Stomach smooth muscle (tissue), 2 donors: ENCODE measurements around the gene KLF2.

Experiments
- H3K27ac ChIP-seq: one replicate; pipeline ENCODE4 v1.7.0; 2013; ENCODE audit warnings: mild to moderate bottlenecking, low read length, inconsistent platforms
- H3K27me3 ChIP-seq, 2 donors: one replicate each; pipeline ENCODE4 v1.7.0; 2013; ENCODE audit warnings: low read length in 2 of 2; ENCODE audit not compliant: insufficient read depth in 2 of 2, control insufficient read depth in 1 of 2
- H3K36me3 ChIP-seq, 2 donors: one replicate each; pipeline ENCODE4 v1.7.0; 2013; ENCODE audit warnings: low read length in 2 of 2; ENCODE audit not compliant: control insufficient read depth in 2 of 2, insufficient read depth in 2 of 2
- H3K4me1 ChIP-seq: one replicate; pipeline ENCODE4 v1.7.0; 2013; ENCODE audit warnings: low read length; ENCODE audit not compliant: control insufficient read depth, insufficient read depth
- H3K4me3 ChIP-seq, 2 donors: one replicate each; pipeline ENCODE4 v1.7.0; 2013; ENCODE audit warnings: low read length in 2 of 2
- H3K9ac ChIP-seq, 2 donors: one replicate each; pipeline ENCODE4 v1.7.0; 2013; ENCODE audit warnings: low read length in 2 of 2, mild to moderate bottlenecking in 1 of 2
- H3K9me3 ChIP-seq, 2 donors: one replicate each; pipeline ENCODE4 v1.7.0; 2013; ENCODE audit warnings: low read length in 2 of 2; ENCODE audit not compliant: control insufficient read depth in 2 of 2
- donor health status: healthy.
- donor health status: Pancreatic carcinoma.

Gene KLF2

DNA sequence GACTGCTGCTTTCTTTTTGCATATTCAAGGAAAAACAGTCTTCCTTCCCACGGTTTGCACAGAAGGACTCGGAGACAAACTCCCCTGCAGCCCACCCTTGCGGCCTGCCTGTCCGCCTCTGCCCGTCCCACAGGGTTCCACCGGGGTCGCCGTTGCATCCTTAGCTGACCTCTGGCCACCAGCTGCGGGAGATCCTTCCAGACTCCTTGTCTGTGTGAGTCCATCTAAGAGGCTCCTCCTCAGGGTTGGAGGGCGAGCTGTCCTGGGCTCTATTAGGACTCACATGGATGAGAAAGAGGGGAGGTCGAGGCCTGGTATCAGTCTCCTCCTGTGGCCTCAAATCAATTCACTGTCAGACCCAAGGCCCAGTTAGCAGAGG, 39.2 kb downstream of the KLF2 start:
- Histone ChIP-seq H3K9ac (no peak overlapping the region), H3K27me3 (no peaks in the 10 kb centered on the region), H3K36me3 (peaks cover 0 to 2% of the 10 kb centered on the region in 2 donors), H3K27ac (no peak overlapping the region), H3K4me3 (no peak overlapping the region), H3K9me3 (no peaks in the 10 kb centered on the region), H3K4me1 (peaks cover 1% of the 10 kb centered on the region)

DNA sequence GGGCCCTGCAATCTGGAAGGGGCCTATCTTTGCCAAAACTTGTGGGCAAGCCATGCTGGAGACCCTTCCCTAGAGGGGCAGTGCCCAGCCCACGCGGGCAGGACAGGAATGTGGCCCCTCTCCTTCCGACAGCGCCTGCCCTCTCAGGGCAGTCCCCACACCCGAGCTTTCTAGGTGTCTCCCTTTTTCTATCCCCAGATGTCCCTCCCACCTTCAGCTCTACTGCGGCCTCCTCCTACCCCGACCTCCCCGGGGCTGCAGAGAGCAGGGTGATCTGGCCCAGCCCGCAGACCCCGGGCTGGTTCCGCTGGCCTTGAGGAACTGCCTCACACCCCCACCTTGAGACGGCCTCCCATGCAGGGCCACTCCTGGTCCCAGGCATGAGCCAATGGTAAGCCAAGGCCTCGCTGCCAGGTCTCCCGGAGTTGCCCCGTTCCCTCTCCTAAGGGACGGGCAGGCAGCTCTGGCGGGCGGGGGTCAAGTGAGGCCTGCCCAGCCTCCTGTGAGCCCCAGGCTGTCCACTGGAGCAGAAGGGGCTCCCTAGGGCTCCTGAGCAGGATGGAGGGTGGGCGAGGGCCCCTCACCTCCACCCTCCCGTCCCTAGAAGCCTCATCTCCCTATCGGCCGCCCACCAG, 39.7 kb downstream of the KLF2 start:
- H3K4me1 ChIP-seq, result peaks cover 2% of the 10 kb centered on the region
- H3K9me3 ChIP-seq, result no peaks in the 10 kb centered on the region
- no peaks in the 10 kb centered on the region for H3K27me3 ChIP-seq
- H3K9ac ChIP-seq, result no peak overlapping the region
- no peak overlapping the region for H3K4me3 ChIP-seq
- no peak overlapping the region for H3K27ac ChIP-seq
- peaks cover 0 to 2% of the 10 kb centered on the region in 2 donors for H3K36me3 ChIP-seq

DNA sequence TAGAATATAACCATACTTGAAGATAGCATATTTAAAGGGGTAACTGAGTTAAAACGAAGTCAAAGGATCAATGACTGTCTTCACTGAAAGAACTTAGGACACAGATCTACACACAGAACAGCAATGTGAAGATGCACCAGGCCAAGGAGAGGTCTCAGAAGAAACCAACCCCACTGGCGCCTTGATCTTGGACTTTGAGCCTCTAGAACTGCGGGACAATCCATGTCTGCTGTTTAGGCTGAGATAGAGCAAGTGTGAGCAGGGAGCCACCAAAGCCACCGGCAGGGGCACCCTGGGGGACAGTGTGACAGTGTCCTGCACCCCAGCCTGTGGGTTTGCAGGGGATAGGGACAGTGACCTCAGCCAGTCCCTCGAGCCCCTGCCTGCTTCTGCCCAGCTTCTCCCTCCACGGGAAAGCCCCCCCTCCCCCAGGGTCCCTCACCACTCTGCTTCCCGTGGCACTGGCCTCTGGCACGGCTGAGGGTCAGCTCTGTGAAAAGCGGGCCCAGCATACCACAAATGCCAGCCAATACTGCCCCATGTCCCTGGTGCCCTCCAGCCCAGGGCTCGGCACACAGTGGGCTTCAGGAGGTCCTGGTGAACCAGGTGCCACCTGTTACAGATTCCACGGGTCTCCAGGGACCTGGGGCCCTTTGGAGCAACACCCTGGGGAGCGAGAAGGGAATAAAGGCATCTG, 40.8 kb downstream of the KLF2 start:
- peaks cover 0 to 2% of the 10 kb centered on the region in 2 donors for H3K36me3 ChIP-seq
- H3K27me3 ChIP-seq, result no peaks in the 10 kb centered on the region
- peaks cover 2% of the 10 kb centered on the region for H3K4me1 ChIP-seq

DNA sequence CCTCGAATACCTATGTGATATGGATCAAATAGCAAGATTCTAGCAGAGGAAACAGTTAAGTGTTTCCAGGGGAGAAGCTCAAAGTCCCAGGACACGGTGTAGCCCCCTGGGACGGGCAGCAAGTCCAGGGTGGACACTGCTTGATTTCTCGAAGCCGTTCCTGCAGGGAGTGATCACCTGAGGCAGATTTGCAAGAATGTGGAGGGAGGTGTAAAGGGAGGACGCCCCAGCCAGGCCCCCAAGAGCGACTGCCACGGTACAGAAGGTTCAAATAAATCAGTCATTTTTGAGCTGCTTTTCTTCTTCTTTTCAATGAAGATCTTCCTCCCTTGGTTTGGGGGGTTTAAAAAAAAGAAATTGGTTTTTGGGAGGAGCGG, 41.4 kb downstream of the KLF2 start:
- Histone ChIP-seq H3K27ac (no peak overlapping the region), H3K4me1 (peaks cover 2% of the 10 kb centered on the region), H3K4me3 (no peak overlapping the region), H3K9me3 (no peaks in the 10 kb centered on the region), H3K36me3 (peaks cover 0 to 6% of the 10 kb centered on the region in 2 donors), H3K27me3 (no peaks in the 10 kb centered on the region), H3K9ac (no peak overlapping the region)

More for the DNA sequence above, 40.8 kb downstream of the KLF2 start:
- Histone ChIP-seq H3K4me3 (no peak overlapping the region), H3K27ac (no peak overlapping the region), H3K9me3 (no peaks in the 10 kb centered on the region), H3K9ac (no peak overlapping the region)

DNA sequence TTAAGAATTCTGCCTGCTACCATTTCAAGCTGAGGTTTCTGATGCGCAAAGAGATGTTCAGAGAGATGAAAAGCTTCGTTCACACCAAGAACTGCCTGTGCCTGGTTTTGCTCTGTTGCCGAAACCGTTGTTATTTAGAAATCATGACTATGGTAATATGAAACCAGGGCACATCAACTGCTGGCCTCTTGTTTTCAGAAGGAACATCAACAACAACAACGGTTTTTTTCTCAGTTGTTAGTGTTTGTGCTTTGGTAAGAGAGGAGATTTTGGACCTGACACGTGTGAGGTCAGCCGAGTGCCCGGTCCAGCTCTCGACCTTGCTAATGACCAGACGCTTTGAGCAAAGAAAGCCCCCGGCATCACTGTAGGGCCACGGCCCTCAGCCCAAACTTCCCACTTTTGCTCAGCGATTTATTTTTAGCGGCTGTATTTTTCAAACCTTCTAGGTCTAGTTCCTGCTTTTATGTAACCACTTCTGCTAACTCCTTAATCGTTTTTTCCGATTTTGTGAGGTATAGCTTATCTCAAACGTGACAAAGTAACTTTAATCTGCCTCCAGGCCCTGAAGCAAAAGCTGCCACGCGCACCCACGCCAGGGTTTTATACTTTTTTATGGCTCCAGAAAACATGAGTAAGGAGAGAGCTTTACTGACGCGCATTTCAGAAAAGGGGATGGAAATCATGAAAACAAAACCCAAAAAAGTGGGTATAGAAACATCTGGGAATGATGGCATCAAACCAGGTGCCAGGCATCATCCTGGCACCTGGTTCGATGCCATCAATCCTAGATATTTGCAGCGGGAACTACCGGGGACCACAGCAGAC, 42.0 kb downstream of the KLF2 start:
- Histone ChIP-seq H3K4me3 (no peak overlapping the region), H3K4me1 (peaks cover 2% of the 10 kb centered on the region), H3K36me3 (peaks cover 0 to 7% of the 10 kb centered on the region in 2 donors), H3K27me3 (no peaks in the 10 kb centered on the region), H3K9ac (no peak overlapping the region), H3K27ac (no peak overlapping the region), H3K9me3 (no peaks in the 10 kb centered on the region)

DNA sequence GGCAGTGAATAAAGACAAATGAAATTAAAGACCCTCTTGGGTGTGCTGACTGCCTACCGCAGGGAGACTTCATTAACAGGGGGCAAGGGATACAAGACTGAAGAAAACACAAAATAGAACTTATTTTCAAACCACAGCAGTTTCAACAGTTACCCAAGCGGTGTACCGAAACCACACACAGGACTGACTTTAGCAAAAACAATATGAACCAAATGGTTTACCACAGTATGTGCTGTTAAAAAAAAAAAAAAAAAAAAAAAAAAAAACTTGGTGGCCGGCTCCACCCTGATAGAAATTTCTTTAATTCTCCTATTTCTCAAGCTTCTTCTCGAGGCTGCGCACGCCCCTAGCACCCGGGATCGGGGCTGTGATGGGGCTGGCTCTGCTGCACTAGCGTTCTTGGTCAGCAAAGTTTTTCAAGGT, 42.6 kb downstream of the KLF2 start:
- Histone ChIP-seq H3K4me1 (peaks cover 6% of the 10 kb centered on the region), H3K4me3 (no peak overlapping the region)

DNA sequence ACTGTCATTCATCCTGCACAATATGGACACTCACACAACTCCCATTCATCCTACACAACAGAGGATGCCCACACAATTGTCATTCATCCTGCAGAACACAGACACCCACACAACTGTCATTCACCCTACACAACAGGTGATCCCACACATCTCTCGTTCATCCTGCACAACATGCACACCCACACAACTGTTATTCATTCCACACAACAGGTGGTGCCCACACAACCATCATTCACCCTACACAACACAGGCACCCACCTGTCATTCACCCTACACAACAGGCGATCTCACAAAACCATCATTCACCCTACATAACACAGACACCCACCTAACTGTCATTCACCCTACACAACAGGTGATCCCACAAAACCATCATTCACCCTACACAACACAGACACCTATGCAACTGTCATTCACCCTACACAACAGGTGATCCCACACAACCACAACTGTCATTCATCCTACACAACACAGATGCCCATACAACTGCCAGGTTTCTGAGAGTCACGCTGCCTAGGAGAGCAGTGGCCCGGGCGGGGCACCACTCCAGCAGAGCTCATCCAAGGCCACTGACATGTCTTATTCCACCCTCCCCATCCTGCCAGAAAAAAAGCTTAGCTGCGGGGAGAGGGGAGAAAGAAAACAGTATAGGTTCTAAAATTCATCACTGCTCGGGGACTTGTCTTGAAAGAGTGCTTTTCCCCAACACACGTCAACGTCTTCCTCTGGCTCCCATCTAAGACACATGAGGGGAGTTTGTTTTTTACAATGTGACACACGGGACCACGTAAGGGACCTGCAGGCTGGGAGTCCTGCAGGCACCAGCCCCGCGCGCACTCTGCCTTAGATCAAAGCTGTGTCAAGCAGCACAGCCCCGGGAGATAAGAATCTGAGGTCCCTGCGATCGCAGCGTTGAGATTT, 44.0 kb downstream of the KLF2 start:
- H3K27ac ChIP-seq, result no peak overlapping the region
- no peaks in the 10 kb centered on the region for H3K9me3 ChIP-seq
- no peak overlapping the region for H3K9ac ChIP-seq
- no peaks in the 10 kb centered on the region for H3K27me3 ChIP-seq
- no peak overlapping the region for H3K4me3 ChIP-seq
- peaks cover 0 to 14% of the 10 kb centered on the region in 2 donors for H3K36me3 ChIP-seq
- peaks cover 18% of the 10 kb centered on the region for H3K4me1 ChIP-seq

More for the DNA sequence above, 42.6 kb downstream of the KLF2 start:
- peaks cover 0 to 7% of the 10 kb centered on the region in 2 donors for H3K36me3 ChIP-seq
- H3K27ac ChIP-seq, result no peak overlapping the region
- no peaks in the 10 kb centered on the region for H3K27me3 ChIP-seq
- H3K9ac ChIP-seq, result no peak overlapping the region
- H3K9me3 ChIP-seq, result no peaks in the 10 kb centered on the region

DNA sequence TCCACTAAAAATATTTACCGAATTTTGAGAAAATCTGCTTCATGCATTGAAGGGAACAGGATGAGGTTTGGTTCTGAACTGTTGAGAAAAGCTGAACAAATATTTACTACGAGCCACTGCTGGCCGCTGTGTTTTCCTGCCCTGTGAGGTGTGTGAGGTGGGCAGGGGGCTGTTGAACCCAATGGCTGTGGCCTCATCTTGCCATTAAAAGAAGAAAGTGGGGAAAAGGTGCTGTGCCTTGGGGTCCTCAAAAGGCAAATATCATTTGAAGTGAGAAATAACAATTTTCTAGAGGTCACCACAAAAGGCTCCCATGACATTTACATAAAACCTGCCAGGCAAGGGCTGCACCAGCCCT, 44.7 kb downstream of the KLF2 start:
- H3K36me3 ChIP-seq, result peaks cover 0 to 17% of the 10 kb centered on the region in 2 donors
- no peak overlapping the region for H3K4me3 ChIP-seq
- peaks cover 24% of the 10 kb centered on the region for H3K4me1 ChIP-seq
- no peak overlapping the region for H3K9ac ChIP-seq
- no peak overlapping the region for H3K27ac ChIP-seq
- H3K9me3 ChIP-seq, result no peaks in the 10 kb centered on the region
- no peaks in the 10 kb centered on the region for H3K27me3 ChIP-seq

DNA sequence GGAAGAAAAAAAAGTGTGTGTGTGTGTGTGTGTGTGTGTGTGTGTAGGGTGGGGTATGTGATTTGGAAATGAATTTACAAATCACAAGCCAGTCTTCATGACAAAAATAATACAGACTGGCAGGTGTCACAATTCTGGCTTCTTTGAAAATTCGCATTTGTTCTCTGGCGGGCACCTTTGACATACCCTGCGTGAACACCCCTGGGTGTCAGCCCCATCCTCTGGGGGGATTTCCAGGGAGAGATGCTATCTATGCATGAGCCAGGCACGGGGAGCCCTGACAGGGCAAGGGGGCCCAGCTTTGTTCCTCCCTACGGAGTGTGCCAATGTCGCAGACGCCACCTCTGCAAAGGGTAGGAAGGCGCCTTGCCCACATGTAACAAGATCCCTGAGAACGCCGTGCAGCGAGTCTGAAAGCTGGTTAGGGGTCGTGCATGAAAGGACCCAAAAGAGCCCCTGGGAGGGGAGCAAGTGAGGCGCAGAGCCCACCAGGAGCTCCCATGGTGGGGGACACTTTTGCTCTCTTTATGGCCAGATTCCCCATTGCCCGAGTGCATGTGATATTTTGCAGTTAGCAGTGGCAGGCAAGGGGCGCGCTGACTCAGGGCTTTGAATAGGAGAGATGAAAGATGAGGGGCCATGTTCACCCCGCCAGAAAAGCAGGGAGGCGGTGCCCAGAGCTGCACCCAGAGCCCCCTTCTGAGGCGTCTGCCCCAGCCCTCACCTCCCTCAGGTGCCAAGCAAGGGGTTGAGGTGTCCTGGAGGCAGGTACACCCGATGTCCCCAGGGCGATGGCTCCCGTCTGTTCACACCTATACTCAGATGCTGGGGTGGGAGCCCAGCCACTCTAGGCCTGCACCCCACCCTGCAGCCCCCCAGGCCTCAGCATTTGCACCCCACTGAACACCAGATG, 45.3 kb downstream of the KLF2 start:
- no peak overlapping the region for H3K27ac ChIP-seq
- H3K36me3 ChIP-seq, result peaks cover 4 to 21% of the 10 kb centered on the region in 2 donors
- H3K9ac ChIP-seq, result no peak overlapping the region
- no peaks in the 10 kb centered on the region for H3K9me3 ChIP-seq
- no peak overlapping the region for H3K4me3 ChIP-seq
- no peaks in the 10 kb centered on the region for H3K27me3 ChIP-seq
- peaks cover 24% of the 10 kb centered on the region for H3K4me1 ChIP-seq
